ENCODE measurements around the gene MEG3.

- TF ChIP-seq CTCF (IDR thresholded peaks at IDR 0.05) (no peak), POLR2A (IDR thresholded peaks at IDR 0.05) (no peak)
Measured at GRCh38 chr14:100851586-100851916, 25.6 kb downstream of the MEG3 start.

Measured in lower leg skin (tissue), 3 donors.